Measurements from ENCODE around the gene PDLIM5. TPM values are rescaled to one million over a fixed set of nuclear protein-coding genes. Genes with fewer than 3 reads are reported as not detected.

The PDLIM5 gene
- total RNA-seq, 1 donor from 2014 or later = 1,169 TPM

- intact Hi-C loops (cut with micrococcal nuclease) = no loop called here
- ATAC-seq (peak; percentile 19), DNase-seq (no peak)
Measured at GRCh38 chr4:94419549-94419948, 32.2 kb upstream of the PDLIM5 start.

- DNase-seq (no peak), ATAC-seq (peak; percentile 83)
- intact Hi-C loops (cut with micrococcal nuclease) = no loop called here
Measured at GRCh38 chr4:94419956-94420355, 31.8 kb upstream of the PDLIM5 start.

GRCh38 chr4:94420356-94420755, 31.4 kb upstream of the PDLIM5 start:
- DNase-seq (no peak), ATAC-seq (no peak)
- intact Hi-C loops (cut with micrococcal nuclease) = no loop called here

DNA sequence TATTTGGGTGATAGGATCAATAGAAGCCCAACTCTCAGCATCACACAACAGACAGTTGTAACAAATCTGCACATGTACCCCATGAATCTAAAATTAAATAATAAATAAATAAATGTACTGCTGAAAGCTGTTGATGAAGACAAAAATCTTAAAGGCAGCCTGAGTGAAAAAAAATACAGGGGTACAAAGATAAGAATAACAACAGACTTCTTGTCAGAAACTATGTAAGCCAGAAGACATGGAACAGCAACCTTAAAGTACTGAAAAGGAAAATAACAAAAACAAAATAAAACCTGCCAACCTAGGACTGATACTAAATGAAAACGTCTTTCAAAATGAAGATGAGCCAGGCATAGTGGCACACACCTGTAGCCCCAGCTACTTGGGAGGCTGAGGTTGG, 25.0 kb upstream of the PDLIM5 start:
- intact Hi-C loops (cut with micrococcal nuclease) = no loop called here
- DNase-seq (no peak), ATAC-seq (no peak)

- DNase-seq = no peak
- intact Hi-C loops (cut with micrococcal nuclease) = no loop called here
- ATAC-seq = peak; percentile 37
Measured at GRCh38 chr4:94428884-94429283, 22.9 kb upstream of the PDLIM5 start.

DNA sequence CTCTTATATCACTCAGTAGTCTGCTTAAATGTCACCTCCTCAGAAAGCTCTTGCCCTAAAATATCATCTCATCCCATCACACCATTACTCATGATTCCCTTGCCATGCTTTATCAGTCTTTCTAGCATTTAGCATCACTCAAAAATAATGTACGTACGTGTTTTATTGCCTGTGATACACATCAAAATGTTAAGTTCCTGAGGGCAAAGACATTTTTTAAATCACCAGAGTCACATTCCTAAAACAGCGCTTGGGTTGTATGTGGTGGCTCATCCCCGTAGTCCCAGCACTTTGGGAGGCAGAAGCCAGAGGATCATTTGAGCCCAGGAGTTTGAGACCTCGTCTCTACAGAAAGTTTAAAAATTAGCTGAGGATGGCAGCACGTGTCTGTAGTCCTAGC, 21.3 kb upstream of the PDLIM5 start:
- intact Hi-C loops (cut with micrococcal nuclease) = no loop called here
- DNase-seq (no peak), ATAC-seq (no peak)

- DNase-seq (no peak), ATAC-seq (no peak)
- intact Hi-C loops (cut with micrococcal nuclease) = no loop called here
Measured at GRCh38 chr4:94431388-94431787, 20.4 kb upstream of the PDLIM5 start.

GRCh38 chr4:94434505-94434904, 17.2 kb upstream of the PDLIM5 start:
- ATAC-seq = no peak
- intact Hi-C loops (cut with micrococcal nuclease) = no loop called here
- DNase-seq = no peak

DNA sequence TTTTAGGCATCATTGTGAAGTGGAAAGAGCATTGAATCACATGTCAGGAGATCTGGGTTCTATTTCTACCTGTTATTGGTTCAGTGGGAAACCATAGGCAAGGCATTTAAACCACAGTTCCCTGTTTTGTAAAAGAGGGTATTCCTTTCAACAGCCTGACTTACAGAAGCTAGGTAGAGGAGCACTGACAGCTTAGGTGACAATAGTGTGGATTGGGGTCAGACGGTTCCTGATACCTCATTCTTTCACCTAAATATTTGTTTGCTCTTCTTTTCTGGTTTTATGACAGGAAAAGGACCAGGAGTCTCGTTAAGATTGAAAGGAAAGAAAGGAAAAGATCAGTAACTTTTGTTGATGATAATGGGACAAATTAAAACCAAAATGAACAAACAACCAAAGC, 15.9 kb upstream of the PDLIM5 start:
- intact Hi-C loops (cut with micrococcal nuclease) = no loop called here
- DNase-seq = no peak
- no peak for ATAC-seq

DNA sequence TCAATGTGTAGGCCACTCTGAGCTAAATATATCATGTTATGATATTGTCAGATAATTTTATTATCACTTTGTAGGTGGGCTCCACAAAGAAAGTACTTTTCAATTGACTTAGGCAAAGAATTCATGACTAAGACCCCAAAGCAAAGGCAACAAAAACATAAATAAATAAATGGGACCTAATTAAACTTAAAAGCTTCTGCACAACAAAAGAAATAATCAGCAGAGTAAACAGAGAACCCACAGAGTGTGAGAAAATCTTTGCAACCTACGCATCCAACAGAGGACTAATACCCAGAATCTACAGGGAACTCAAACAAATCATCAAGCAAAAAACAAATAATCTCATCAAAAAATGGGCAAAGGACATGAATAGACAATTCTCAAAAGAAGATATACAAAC, 15.2 kb upstream of the PDLIM5 start:
- DNase-seq (no peak), ATAC-seq (no peak)
- intact Hi-C loops (cut with micrococcal nuclease) = no loop called here

DNA sequence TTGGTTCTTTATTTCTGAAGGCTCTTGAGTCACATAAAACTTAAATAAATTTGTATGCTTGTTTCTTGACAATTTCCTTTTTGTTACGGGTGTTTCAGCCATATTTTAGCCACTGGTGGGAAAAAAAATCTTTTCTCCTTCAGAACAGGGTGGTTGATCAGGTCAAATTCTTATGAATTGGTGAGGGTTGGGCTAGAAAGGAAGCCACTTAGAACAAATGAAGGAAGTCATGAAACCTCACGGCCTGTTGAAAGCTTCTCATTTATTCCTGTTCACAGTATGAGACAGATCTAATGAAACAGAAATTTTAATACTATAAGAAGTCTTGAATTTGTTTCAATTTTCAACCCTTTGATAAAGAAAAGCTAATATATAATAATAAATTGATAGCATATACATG, 12.1 kb upstream of the PDLIM5 start:
- intact Hi-C loops (cut with micrococcal nuclease) = no loop called here
- ATAC-seq (no peak), DNase-seq (no peak)

DNA sequence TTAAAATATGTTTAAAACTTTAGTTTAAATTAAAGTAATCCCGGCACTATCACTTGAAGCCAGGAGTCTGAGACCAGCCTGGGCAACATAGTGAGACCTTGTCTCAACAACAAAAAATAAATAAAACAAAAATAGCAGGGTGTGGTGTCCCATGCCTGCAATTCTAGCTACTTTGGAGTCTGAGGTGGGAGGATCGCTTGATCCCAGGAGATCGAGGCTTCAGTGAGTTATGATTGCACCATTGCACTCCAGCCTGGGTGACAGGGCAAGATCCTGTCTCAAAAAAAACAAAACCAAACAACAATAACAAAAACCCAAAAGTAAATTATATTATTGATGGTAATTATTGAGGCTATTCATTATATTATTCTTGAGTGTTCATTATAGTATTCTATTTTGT, 9.9 kb upstream of the PDLIM5 start:
- intact Hi-C loops (cut with micrococcal nuclease) = no loop called here
- DNase-seq = no peak
- ATAC-seq = peak; percentile 58

DNA sequence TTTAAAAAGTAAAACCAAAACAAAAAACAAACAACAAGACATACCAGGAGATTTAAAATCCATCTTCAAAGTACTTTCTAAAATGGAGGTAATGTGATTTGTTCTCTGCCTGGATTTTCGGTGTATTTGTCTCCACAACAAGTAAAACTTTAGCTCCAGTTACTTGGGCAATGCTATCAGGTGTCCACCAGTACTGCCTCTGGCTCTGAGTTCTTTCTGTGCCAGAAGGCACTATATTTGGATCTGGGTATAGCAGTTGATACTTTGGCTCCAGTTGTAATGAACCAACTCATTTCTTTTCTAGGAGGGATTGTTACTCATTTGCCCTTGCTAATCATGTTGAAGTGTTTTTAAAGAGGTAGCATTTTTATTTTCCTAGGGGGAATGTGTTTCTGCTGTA, 9.5 kb upstream of the PDLIM5 start:
- DNase-seq = no peak
- ATAC-seq = peak; percentile 96
- intact Hi-C loops (cut with micrococcal nuclease) = no loop called here

DNA sequence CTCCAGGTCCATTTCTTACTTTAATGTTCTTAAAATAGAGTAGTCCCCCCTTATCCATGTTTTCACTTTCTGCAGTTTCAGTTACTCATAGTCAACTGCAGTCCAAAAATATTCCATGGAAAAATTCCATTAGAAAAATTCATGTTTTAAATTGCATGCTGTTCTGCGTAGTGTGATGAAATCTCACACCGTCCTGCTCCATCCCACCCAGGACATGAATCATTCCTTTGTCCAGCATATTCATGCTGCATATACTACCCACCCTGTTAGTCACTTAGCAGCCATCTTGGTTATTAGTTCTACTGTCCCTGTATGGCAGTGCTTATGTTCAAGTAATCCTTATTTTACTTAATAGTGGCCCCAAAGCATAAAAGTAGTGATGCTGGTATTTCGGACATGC, 5.4 kb upstream of the PDLIM5 start:
- no peak for ATAC-seq
- intact Hi-C loops (cut with micrococcal nuclease) = no loop called here

GRCh38 chr4:94447754-94448411, 3.9 kb upstream of the PDLIM5 start:
- DNase-seq (no peak), ATAC-seq (no peak)
- intact Hi-C loops (cut with micrococcal nuclease) = no loop called here

More for the DNA sequence above, 5.4 kb upstream of the PDLIM5 start:
- no peak for DNase-seq

GRCh38 chr4:94448815-94449375, 2.8 kb upstream of the PDLIM5 start:
- DNase-seq = no peak
- intact Hi-C loops (cut with micrococcal nuclease) = no loop called here
- no peak for ATAC-seq

DNA sequence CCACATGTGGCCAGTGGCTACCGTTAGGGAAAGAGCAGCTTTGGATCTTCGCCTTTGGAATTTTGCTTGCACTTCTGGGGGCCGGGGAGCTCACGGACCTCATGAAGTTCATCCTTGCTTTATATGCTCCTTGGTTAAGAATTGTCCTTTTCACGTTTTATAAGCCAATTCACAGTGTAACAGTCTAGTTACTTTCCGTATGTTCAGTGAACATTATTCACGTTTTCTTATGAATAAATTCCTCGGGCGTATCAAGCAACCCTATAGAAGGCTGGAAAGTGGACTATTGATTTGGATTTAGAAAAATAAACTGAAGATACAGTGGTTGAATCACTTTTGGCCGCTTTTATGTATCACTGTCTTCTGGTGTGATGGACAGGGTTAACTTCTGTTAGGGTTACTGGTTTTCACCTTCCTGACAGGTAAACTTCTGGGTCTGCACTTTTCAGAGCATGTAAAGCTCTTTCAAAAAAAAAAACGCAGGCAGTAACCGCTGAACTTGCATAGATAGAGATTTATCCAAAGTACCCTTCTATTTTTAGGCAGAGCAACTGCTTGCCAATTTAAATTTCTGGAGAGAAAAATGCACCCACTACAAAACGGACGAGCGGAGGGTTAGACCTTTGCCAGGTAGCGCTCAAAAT, 569 bp upstream of the PDLIM5 start:
- no peak for DNase-seq
- ATAC-seq = no peak
- intact Hi-C loops (cut with micrococcal nuclease) = loop anchor here (5.0 to 10.0 kb wide), 2 partner anchors 39 to 94 kb away; no protein-coding TSS in a partner anchor

- ATAC-seq = peak; percentile 84
- DNase-seq = peak; percentile 88
- intact Hi-C loops (cut with micrococcal nuclease) = loop anchor here (5.0 to 10.0 kb wide), 2 partner anchors 40 to 92 kb away; no protein-coding TSS in a partner anchor
Measured at GRCh38 chr4:94452476-94453371, 982 bp downstream of the PDLIM5 start.

DNA sequence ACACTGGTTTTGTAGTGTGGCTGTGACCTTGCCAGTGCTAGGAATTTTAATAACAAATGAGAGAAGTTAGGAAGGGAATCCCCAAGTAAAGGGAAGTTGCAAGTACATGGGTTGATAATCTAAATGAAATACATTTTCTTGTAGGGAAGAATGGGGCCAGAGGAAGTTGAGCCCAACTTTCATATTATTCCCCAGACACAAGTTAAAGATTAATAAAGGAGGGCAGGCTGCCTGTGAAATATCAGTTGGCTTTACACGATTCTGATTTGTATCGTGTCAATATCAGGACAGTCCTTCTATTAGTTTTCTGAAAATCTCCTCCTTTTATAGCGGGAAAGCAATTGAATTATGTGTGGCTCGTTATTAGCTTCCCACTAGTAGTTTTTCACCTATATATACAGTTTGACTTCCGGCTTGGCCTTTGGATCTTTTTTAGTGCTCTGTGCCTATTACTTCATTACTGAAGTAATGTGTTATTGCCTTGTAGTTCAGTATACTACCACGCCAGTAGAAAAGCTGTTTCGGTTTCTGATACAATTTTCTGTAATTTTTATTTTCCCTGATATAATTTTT, 1.7 kb downstream of the PDLIM5 start:
- intact Hi-C loops (cut with micrococcal nuclease) = loop anchor here (5.0 to 10.0 kb wide), 2 partner anchors 41 to 91 kb away; no protein-coding TSS in a partner anchor
- DNase-seq (no peak), ATAC-seq (no peak)
